Measurements from ENCODE around the gene PSMG3. TPM values are rescaled to one million over a fixed set of nuclear protein-coding genes. Genes with fewer than 3 reads are reported as not detected.

Gene PSMG3
- total RNA-seq, 1 experiment from 2014 or later = 59.4 TPM

DNA sequence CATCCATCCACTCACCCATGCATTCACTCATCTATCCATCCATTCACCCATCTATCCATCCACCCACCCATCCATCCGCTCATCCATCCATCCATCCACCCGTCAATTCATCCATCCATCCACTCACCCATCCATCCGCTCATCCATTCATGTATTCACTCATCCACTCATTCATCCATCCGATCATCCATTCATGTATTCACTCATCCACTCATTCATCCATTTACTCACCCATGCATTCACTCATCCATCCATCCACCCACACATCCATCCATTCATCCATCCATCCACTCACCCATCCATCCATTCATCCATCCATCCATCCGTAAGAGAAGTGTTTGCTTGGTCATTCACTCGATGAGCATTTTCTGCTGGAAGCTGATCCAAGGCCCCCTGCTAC lies 8.7 kb upstream of the PSMG3 start:
- Histone ChIP-seq H3K27ac (ENCODE audit: low read length) (no peak overlapping the region), H3K9me3 (ENCODE audit: control insufficient read depth, insufficient read depth, low read depth, low read length) (no peaks in the 10 kb centered on the region), H3K36me3 (ENCODE audit: control insufficient read depth, insufficient read depth, low read length) (no peaks in the 10 kb centered on the region), H3K4me1 (ENCODE audit: control insufficient read depth, insufficient read depth, low read length) (no peaks in the 10 kb centered on the region), H3K4me3 (ENCODE audit: low read depth in 2 of 2, low read length in 2 of 2) (no peak overlapping the region), H3K27me3 (ENCODE audit: control insufficient read depth, insufficient read depth, low read length) (no peaks in the 10 kb centered on the region)
- ATAC-seq (no peak), DNase-seq (ENCODE audit: low read depth, low spot score) (no peak)
- no peak for TF ChIP-seq TCF7L2 (IDR thresholded peaks at IDR 0.05; ENCODE audit: low read depth, low read length)
- TF ChIP-seq, protein P1, sequence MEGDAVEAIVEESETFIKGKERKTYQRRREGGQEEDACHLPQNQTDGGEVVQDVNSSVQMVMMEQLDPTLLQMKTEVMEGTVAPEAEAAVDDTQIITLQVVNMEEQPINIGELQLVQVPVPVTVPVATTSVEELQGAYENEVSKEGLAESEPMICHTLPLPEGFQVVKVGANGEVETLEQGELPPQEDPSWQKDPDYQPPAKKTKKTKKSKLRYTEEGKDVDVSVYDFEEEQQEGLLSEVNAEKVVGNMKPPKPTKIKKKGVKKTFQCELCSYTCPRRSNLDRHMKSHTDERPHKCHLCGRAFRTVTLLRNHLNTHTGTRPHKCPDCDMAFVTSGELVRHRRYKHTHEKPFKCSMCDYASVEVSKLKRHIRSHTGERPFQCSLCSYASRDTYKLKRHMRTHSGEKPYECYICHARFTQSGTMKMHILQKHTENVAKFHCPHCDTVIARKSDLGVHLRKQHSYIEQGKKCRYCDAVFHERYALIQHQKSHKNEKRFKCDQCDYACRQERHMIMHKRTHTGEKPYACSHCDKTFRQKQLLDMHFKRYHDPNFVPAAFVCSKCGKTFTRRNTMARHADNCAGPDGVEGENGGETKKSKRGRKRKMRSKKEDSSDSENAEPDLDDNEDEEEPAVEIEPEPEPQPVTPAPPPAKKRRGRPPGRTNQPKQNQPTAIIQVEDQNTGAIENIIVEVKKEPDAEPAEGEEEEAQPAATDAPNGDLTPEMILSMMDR (IDR thresholded peaks at IDR 0.05) = no peak
- no peak for TF ChIP-seq POLR2AphosphoS5 (IDR thresholded peaks at IDR 0.05; ENCODE audit: low read depth, low read length)
- TF ChIP-seq, protein P2, sequence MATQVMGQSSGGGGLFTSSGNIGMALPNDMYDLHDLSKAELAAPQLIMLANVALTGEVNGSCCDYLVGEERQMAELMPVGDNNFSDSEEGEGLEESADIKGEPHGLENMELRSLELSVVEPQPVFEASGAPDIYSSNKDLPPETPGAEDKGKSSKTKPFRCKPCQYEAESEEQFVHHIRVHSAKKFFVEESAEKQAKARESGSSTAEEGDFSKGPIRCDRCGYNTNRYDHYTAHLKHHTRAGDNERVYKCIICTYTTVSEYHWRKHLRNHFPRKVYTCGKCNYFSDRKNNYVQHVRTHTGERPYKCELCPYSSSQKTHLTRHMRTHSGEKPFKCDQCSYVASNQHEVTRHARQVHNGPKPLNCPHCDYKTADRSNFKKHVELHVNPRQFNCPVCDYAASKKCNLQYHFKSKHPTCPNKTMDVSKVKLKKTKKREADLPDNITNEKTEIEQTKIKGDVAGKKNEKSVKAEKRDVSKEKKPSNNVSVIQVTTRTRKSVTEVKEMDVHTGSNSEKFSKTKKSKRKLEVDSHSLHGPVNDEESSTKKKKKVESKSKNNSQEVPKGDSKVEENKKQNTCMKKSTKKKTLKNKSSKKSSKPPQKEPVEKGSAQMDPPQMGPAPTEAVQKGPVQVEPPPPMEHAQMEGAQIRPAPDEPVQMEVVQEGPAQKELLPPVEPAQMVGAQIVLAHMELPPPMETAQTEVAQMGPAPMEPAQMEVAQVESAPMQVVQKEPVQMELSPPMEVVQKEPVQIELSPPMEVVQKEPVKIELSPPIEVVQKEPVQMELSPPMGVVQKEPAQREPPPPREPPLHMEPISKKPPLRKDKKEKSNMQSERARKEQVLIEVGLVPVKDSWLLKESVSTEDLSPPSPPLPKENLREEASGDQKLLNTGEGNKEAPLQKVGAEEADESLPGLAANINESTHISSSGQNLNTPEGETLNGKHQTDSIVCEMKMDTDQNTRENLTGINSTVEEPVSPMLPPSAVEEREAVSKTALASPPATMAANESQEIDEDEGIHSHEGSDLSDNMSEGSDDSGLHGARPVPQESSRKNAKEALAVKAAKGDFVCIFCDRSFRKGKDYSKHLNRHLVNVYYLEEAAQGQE (IDR thresholded peaks at IDR 0.05; ENCODE audit: insufficient read depth in 1 of 2, low read depth in 2 of 2, low read length in 1 of 2) = no peak
- no peak for TF ChIP-seq SIN3A (IDR thresholded peaks at IDR 0.05; ENCODE audit: borderline replicate concordance, insufficient read depth, low read depth, low read length)
- intact Hi-C loops (cut with micrococcal nuclease; ENCODE audit: unreplicated experiment) = no loop called here
- POLR2A ChIA-PET = no interaction called here
- TSS peak; percentile 52 for BruUV-seq (replicated peaks)
- CTCF ChIA-PET = interaction anchor here (0.6 kb wide), 1 partner anchor 766 kb away, joined by 6 read pairs; no protein-coding TSS in a partner anchor
- in situ Hi-C loops (cut with HindIII; ENCODE audit: low pct_unique_long_range_greater_than_20kb, low sequenced_read_pairs) = no loop called here

DNA sequence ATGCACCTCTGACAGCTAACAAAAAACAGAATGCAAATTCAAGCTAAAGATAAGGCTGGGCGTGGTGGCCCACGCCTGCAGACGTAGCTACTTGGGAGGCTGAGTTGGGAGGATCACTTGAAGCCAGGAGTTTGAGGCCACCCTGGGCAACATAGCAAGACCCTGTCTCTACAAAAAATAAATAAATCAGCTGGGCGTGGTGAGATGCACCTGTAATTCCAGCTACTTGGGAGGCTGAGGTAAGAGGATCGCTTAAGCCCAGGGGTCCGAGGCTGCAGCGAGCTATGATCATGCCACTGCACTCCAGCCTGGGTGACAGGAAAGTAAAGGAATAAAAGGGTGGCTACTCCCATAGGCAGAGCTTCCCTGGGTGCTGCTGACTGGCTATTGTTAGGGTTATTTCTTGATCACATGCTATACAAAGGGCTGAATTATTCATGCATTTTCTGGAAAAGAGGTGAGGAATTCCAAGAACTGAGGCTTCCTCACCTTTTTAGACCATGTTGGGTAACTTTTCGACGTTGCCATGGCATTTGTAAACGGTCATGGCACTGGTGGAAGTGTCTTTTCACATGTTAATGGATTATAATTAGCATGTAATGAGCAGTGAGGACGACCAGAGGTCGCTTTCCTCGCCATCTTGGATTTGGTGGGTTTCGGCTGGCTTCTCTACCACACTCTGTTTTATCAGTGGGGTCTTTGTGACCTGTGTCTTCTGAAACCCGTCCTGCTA lies 6.9 kb upstream of the PSMG3 start:
- H3K27me3 ChIP-seq (ENCODE audit: control insufficient read depth, insufficient read depth, low read length) = no peaks in the 10 kb centered on the region
- intact Hi-C loops (cut with micrococcal nuclease; ENCODE audit: unreplicated experiment) = no loop called here

More for the DNA sequence above, 6.9 kb upstream of the PSMG3 start:
- H3K36me3 ChIP-seq (ENCODE audit: control insufficient read depth, insufficient read depth, low read length) = no peaks in the 10 kb centered on the region
- TF ChIP-seq, protein P2 (IDR thresholded peaks at IDR 0.05; ENCODE audit: insufficient read depth in 1 of 2, low read depth in 2 of 2, low read length in 1 of 2) = no peak
- TF ChIP-seq, protein P1 (IDR thresholded peaks at IDR 0.05) = no peak
- TF ChIP-seq SIN3A (IDR thresholded peaks at IDR 0.05; ENCODE audit: borderline replicate concordance, insufficient read depth, low read depth, low read length) (no peak), POLR2AphosphoS5 (IDR thresholded peaks at IDR 0.05; ENCODE audit: low read depth, low read length) (no peak), TCF7L2 (IDR thresholded peaks at IDR 0.05; ENCODE audit: low read depth, low read length) (no peak)
- no peaks in the 10 kb centered on the region for H3K4me1 ChIP-seq (ENCODE audit: control insufficient read depth, insufficient read depth, low read length)
- H3K27ac ChIP-seq (ENCODE audit: low read length) = no peak overlapping the region
- CTCF ChIA-PET = interaction anchor here (0.6 kb wide), 1 partner anchor 182 kb away, joined by 5 read pairs; no protein-coding TSS in a partner anchor
- ATAC-seq (no peak), DNase-seq (ENCODE audit: low read depth, low spot score) (no peak)
- in situ Hi-C loops (cut with HindIII; ENCODE audit: low pct_unique_long_range_greater_than_20kb, low sequenced_read_pairs) = no loop called here
- H3K9me3 ChIP-seq (ENCODE audit: control insufficient read depth, insufficient read depth, low read depth, low read length) = no peaks in the 10 kb centered on the region
- no peak overlapping the region for H3K4me3 ChIP-seq (ENCODE audit: low read depth in 2 of 2, low read length in 2 of 2)
- BruUV-seq (replicated peaks) = no TSS peak
- POLR2A ChIA-PET = no interaction called here

All from Panc1 (cell line).